ENCODE measurements around the gene ATAD2B. TPM values are rescaled to one million over a fixed set of nuclear protein-coding genes. Genes with fewer than 3 reads are reported as not detected.

ATAD2B gene
- polyA plus RNA-seq, 1 experiment: 1.5 TPM

- Histone ChIP-seq H3K4me3 (ENCODE audit: low read depth, low read length) (peak overlapping the region; percentile 75), H3K36me3 (ENCODE audit: control insufficient read depth, insufficient read depth, low read length) (no peaks in the 10 kb centered on the region), H3K27me3 (ENCODE audit: control insufficient read depth, insufficient read depth, low read length) (no peaks in the 10 kb centered on the region)
- TF ChIP-seq CTCF (IDR thresholded peaks at IDR 0.05; ENCODE audit: insufficient read depth, low read depth, low read length): no peak
- POLR2A ChIA-PET: interaction anchor here (0.5 to 1.3 kb wide), 4 partner anchors 15 to 241 kb away, joined by 3 to 7 read pairs (median 4); no protein-coding TSS in a partner anchor
- DNase-seq (ENCODE audit: low read depth): no peak
- CTCF ChIA-PET: interaction anchor here (1.0 to 4.8 kb wide), 13 partner anchors 14 to 158 kb away, joined by 3 to 44 read pairs (median 5); partner anchors contain the start of genes MFSD2B, SF3B6 and TP53I3
Observed at GRCh38 chr2:23925702-23926289, 1.1 kb downstream of the ATAD2B start.

- POLR2A ChIA-PET: no interaction called here
Observed at GRCh38 chr2:23924589-23925359, 2.1 kb downstream of the ATAD2B start.

GRCh38 chr2:23918837-23919489, 8.0 kb downstream of the ATAD2B start:
- no peak for DNase-seq (ENCODE audit: low read depth)
- POLR2A ChIA-PET: no interaction called here

More at GRCh38 chr2:23924589-23925359, 2.1 kb downstream of the ATAD2B start:
- Histone ChIP-seq H3K27me3 (ENCODE audit: control insufficient read depth, insufficient read depth, low read length) (no peaks in the 10 kb centered on the region), H3K4me3 (ENCODE audit: low read depth, low read length) (peak overlapping the region; percentile 75), H3K36me3 (ENCODE audit: control insufficient read depth, insufficient read depth, low read length) (no peaks in the 10 kb centered on the region)
- DNase-seq (ENCODE audit: low read depth): no peak
- CTCF ChIA-PET: interaction anchor here (0.6 to 4.8 kb wide), 7 partner anchors 13 to 1780 kb away, joined by 3 to 44 read pairs (median 3); partner anchors contain the start of gene TP53I3
- TF ChIP-seq CTCF (IDR thresholded peaks at IDR 0.05; ENCODE audit: insufficient read depth, low read depth, low read length): no peak

GRCh38 chr2:23916727-23917405, 10.1 kb downstream of the ATAD2B start:
- DNase-seq (ENCODE audit: low read depth): no peak
- H3K4me3 ChIP-seq (ENCODE audit: low read depth, low read length): no peak overlapping the region
- ChIA-PET CTCF (no interaction called here), POLR2A (no interaction called here)
- no peaks in the 10 kb centered on the region for H3K27me3 ChIP-seq (ENCODE audit: control insufficient read depth, insufficient read depth, low read length)
- no peak for TF ChIP-seq CTCF (IDR thresholded peaks at IDR 0.05; ENCODE audit: insufficient read depth, low read depth, low read length)
- no peaks in the 10 kb centered on the region for H3K36me3 ChIP-seq (ENCODE audit: control insufficient read depth, insufficient read depth, low read length)

More at GRCh38 chr2:23918837-23919489, 8.0 kb downstream of the ATAD2B start:
- CTCF ChIA-PET: no interaction called here
- Histone ChIP-seq H3K36me3 (ENCODE audit: control insufficient read depth, insufficient read depth, low read length) (no peaks in the 10 kb centered on the region), H3K27me3 (ENCODE audit: control insufficient read depth, insufficient read depth, low read length) (no peaks in the 10 kb centered on the region), H3K4me3 (ENCODE audit: low read depth, low read length) (no peak overlapping the region)
- TF ChIP-seq CTCF (IDR thresholded peaks at IDR 0.05; ENCODE audit: insufficient read depth, low read depth, low read length): no peak
